Thyroid gland (tissue), 4 donors: Measurements from ENCODE around the gene LIMS2.

Source experiments
- CTCF ChIP-seq, 6 experiments: fragments of 200-600 bp in 3 of 6; fragments of 450-650 bp in 3 of 6; sonication (generic) in 3 of 6; IDR thresholded peaks; one replicate each; pipeline ENCODE4 v1.5.1; 2016 to 2019; ENCODE audit warnings: antibody characterized with exemption in 6 of 6, mild to moderate bottlenecking in 2 of 6, inconsistent platforms in 1 of 6, moderate library complexity in 1 of 6
- POLR2A ChIP-seq, 2 donors: fragments of 450-650 bp; IDR thresholded peaks; one replicate each; pipeline ENCODE4 v1.6.1; 2017; ENCODE audit warnings: antibody characterized with exemption in 2 of 2, mild to moderate bottlenecking in 2 of 2, moderate library complexity in 1 of 2

GRCh38 chr2:127664065-127664894 is 11.1 kb downstream of the LIMS2 start:
- TF ChIP-seq CTCF (IDR thresholded peaks at IDR 0.05) (no peak), POLR2A (IDR thresholded peaks at IDR 0.05) (no peak)
